C4-2B (cell line): ENCODE data around the gene ZNF598.

Source experiments
- H3K27ac ChIP-seq: fragments of 450-650 bp; 2 replicates; pipeline ENCODE4 v1.5.1; 2017
- ZFX ChIP-seq: fragments of 450-650 bp; IDR thresholded peaks from 2 replicates; pipeline ENCODE4 v1.6.1; 2017
- TF ChIP-seq, protein P1 (sequence below): fragments of 450-650 bp; conservative IDR thresholded peaks from 2 replicates; pipeline ENCODE4 v1.5.1; 2017; ENCODE audit warnings: mild to moderate bottlenecking

ZNF598 gene

DNA sequence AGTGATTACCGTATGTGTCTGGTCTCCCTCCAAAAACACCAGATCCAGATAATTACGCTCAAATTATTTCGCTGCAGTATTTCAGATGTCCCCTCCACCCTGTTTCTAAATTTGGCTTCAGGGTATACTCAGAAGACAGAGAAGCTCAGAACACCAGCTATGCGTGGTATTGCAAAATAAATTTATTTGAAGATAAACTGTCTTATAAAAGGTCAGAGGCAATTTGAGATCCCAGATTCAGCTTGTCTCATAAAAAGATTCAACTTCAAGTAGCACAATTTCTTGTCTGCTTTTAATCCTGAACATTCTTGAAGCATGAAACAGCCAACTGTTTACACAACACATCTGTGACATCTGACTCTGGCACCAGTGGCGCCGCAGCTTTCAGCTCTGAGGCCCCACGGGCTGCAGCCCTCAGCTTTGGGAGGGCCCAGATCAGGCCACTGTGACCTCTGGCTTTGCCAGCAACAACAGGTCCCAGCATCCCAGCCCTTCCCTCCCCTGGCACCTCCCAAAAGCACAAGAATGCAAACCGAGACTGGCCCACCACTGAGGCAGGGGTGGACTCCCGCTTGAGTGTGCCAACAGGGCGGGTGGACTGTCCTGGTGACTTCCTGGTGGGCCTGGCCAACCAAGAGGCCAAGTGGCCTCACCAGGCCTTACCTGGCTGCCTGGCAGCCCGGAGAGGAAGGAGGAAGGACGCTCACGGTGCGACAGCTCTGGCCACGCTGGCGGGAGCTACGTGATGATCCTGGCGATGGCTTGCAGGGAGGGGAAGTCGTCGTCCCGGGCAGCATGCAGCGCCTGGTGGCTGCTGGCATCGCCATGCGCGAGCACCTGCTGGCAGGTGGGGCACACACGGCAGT is 11.9 kb downstream of the ZNF598 start:
- TF ChIP-seq ZFX = no peak
- TF ChIP-seq, protein P1, sequence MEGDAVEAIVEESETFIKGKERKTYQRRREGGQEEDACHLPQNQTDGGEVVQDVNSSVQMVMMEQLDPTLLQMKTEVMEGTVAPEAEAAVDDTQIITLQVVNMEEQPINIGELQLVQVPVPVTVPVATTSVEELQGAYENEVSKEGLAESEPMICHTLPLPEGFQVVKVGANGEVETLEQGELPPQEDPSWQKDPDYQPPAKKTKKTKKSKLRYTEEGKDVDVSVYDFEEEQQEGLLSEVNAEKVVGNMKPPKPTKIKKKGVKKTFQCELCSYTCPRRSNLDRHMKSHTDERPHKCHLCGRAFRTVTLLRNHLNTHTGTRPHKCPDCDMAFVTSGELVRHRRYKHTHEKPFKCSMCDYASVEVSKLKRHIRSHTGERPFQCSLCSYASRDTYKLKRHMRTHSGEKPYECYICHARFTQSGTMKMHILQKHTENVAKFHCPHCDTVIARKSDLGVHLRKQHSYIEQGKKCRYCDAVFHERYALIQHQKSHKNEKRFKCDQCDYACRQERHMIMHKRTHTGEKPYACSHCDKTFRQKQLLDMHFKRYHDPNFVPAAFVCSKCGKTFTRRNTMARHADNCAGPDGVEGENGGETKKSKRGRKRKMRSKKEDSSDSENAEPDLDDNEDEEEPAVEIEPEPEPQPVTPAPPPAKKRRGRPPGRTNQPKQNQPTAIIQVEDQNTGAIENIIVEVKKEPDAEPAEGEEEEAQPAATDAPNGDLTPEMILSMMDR = no peak
- H3K27ac ChIP-seq = no peak overlapping the region

DNA sequence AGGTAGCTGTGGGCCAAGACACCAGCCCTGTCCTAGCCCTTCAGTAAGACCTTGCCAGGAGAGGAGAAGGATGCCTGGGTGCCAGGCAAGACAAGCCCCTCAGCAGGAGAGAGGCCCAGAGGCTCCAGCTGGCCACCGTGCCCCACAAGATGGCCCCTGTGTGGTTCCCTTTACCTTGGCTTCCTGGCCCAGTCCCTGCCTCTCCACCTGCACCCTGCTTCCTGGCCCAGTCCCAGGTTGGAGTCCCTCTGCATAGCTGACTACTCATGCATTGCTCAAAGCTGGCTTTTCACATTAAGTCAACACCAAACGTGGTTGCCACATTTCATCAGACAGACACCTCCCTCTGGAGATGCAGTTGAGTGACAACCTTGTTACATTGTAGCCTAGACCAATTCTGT is 15.9 kb downstream of the ZNF598 start:
- H3K27ac ChIP-seq = peak overlapping the region; percentile 0; the same call in 1 of the 2 replicates
- TF ChIP-seq ZFX = no peak
- TF ChIP-seq, protein P1 = no peak

DNA sequence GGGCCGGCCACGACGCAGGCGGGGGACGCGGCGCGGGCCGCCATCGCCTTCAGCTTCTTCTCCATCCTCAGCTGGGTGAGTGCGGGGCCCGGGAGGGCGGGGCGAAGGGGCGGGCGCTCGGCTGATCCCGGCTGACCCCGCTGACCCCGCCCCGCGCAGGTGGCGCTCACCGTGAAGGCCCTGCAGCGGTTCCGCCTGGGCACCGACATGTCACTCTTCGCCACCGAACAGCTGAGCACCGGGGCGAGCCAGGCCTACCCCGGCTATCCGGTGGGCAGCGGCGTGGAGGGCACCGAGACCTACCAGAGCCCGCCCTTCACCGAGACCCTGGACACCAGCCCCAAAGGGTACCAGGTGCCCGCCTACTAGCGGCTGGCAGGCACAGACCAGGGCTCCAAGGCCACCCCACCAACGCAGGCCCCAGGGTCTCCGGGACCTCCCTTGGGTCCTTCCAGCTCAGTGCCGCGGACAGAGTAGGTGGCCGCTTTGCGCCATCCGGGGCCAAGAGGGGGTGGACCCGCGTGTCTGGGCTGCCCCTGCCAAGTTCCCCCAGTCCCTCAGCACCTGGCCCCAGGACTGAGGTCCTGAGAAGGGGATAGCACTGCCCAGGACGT is 16.8 kb downstream of the ZNF598 start:
- H3K27ac ChIP-seq = peak overlapping the region; percentile 0; the same call in 1 of the 2 replicates

DNA sequence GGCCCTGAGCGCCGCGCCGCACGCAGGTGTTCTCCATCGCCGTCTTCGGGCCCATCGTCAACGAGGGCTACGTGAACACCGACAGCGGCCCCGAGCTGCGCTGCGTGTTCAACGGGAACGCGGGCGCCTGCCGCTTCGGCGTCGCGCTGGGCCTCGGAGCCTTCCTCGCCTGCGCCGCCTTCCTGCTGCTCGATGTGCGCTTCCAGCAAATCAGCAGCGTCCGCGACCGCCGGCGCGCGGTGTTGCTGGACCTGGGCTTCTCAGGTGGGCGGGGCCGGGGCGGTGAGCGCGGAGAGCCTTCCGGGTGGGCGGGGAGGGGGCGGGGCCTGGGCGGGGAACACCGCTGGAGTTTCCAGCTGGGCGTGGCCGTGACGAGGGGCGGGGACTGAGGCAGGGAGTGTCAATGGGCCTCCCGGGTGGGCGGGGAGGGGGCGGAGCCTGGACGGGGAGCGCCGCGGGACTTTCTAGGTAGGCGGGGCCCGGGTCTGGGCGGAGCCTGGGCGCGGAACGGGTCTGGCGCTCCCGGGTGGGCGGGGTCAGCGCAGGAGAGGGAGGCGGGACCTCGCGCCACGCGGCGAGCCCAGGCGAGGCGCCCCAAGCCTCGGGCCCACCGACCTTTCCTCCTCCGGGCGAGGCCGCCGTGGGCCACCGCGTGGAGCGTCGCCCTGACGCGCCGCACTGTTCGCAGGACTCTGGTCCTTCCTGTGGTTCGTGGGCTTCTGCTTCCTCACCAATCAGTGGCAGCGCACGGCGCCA is 17.5 kb downstream of the ZNF598 start:
- H3K27ac ChIP-seq = peak overlapping the region; percentile 0; the same call in 1 of the 2 replicates
- no peak for TF ChIP-seq ZFX
- TF ChIP-seq, protein P1 = no peak

More for the DNA sequence above, 16.8 kb downstream of the ZNF598 start:
- TF ChIP-seq ZFX = no peak
- TF ChIP-seq, protein P1 = no peak

DNA sequence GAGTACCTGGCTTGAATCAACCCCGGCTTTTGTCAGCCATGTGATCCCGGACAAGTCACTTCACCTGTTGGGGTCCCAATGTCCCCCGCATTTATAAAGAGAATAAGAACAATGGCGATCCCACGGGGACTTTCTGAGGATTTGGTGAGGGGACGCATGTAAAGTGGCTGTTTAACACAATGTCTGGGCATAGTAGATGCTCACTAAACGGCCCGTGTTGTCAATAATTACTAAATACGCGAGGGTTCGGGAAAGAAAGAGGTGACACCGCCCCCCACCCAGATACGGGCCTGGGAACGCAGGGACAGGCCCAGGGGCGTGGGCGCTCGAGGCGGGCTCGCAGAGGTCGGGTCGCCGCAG is 18.1 kb downstream of the ZNF598 start:
- TF ChIP-seq ZFX = no peak
- H3K27ac ChIP-seq = no peak overlapping the region

DNA sequence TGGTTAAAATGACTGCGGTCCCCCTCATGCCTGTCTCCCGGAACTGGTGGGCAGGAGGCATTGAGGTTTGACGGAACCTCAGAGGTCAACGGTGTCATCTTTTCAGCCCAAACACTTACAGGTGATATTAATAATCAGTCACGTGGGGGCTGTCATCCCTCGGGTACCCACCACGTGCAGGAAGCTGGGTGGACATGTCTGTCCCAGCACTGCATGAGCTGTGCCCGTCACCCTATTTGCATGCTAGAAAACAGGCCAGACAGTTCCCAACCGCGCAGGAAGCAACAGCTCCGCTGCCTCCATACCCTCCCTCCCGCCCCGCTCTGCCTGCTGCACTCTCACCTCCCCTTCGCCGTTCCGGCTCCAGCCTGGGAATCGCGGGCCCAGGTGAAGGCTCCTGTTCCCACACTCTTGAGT is 18.5 kb downstream of the ZNF598 start:
- TF ChIP-seq ZFX = no peak
- TF ChIP-seq, protein P1 = no peak
- no peak overlapping the region for H3K27ac ChIP-seq

DNA sequence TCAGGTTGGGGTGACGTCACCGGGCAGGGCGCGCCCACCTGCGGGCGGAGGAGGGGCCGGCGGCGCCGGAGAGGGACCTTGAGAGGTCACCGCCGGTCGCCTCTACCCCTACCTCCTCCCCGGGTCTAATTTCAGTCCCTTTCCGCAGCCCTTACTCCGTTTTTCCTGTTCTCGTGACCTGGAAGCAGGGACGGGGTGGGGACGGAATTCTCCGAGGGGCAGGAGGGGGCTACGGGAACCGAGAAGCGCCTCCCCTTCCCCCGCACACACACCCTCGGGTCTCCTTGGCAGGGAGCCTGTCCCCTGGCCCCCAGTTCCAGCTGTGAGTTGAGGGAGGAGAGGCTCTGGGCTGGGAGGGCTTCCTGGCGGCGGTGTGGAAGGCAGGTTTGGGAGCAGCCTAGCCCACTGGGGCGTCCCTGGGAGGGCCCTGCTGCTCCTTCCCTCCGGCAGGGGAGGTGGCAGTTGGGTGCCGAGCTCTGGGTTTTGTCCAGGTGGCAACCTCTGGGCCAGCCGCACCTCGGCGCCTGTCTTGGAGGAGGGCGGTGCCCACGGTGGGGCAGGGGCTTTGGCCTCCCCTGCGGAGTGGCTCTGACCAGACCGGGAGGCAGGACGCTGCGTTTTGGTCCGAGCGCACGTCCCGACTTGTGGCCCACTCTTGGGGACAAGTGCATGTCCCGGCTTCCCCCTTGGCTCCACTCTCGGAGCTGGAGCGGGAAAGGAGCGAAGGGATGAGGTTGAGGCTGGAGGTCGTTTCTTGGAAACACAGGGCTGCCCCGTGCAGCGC is 19.1 kb downstream of the ZNF598 start:
- peak overlapping the region; percentile 11; the same call in 1 of the 2 replicates for H3K27ac ChIP-seq
- TF ChIP-seq, protein P1 = no peak
- TF ChIP-seq ZFX = no peak
